ENCODE results near the gene NUDC. TPM values are rescaled to one million over a fixed set of nuclear protein-coding genes. Genes with fewer than 3 reads are reported as not detected.

Gene NUDC
- total and polyA plus RNA-seq, 2 of the 13 experiments (the other 11 are each of a cell fraction or from before 2014, with no cell fraction given): 34.7 to 104 TPM

DNA sequence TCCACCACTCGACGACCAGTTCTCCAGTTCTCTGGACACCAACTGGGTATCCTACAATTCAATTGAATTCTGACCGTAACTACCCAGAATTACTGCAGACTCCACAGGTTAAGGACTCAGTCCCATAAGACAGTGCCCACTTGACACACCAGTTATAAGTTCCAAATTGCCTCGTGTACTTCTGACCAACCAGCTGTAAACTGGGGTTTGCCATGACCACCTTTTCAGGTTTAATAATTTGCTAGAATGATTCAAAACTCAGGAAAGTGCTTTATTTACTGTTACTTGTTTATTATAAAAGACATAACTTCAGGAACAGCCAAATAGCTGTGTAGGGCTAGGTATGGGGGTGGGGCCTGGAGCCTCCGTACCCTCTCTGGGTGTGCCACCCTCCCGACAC is 15.3 kb downstream of the NUDC start:
- H2AFZ ChIP-seq (ENCODE audit: low read length): no peak overlapping the region
- BruUV-seq (replicated peaks): TSS peak; percentile 10
- intact Hi-C loops (cut with micrococcal nuclease; ENCODE audit: unreplicated experiment) (loop anchor here (5.0 kb wide), 1 partner anchor 35 kb away; the partner anchor contains the start of gene GPATCH3), in situ Hi-C loops (cut with HindIII; ENCODE audit: extremely low pct_ligation_motif_present, low pct_unique_long_range_greater_than_20kb) (no loop called here)
- no peaks in the 10 kb centered on the region for H4K20me1 ChIP-seq (ENCODE audit: insufficient read depth, low read length)
- WGBS (ENCODE audit: low lambda C conversion rate): 84% methylated on average over 6 of the region's 6 CpGs
- no peak overlapping the region for H3K4me3 ChIP-seq (replicated peaks in 1 of 3; ENCODE audit: insufficient read depth in 1 of 3, low read depth in 2 of 3, low read length in 3 of 3)
- POLR2A ChIA-PET: interaction anchor here (2.0 to 12.9 kb wide), 6 partner anchors 10 to 47 kb away, joined by 9 to 371 read pairs (median 18); partner anchors contain the start of genes GPATCH3, GPN2, KDF1 and NR0B2
- FAIRE-seq (no peak), DNase-seq (ENCODE audit: low spot score) (no peak), ATAC-seq (no peak)
- peak; percentile 45 for TF ChIP-seq RBM22 (optimal IDR thresholded peaks at IDR 0.05; ENCODE audit: low read length)
- TF ChIP-seq, protein P1, sequence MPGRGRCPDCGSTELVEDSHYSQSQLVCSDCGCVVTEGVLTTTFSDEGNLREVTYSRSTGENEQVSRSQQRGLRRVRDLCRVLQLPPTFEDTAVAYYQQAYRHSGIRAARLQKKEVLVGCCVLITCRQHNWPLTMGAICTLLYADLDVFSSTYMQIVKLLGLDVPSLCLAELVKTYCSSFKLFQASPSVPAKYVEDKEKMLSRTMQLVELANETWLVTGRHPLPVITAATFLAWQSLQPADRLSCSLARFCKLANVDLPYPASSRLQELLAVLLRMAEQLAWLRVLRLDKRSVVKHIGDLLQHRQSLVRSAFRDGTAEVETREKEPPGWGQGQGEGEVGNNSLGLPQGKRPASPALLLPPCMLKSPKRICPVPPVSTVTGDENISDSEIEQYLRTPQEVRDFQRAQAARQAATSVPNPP (CRISPR knock-in tag; IDR thresholded peaks at IDR 0.05): no peak
- no peaks in the 10 kb centered on the region for H3K27me3 ChIP-seq (ENCODE audit: control insufficient read depth in 1 of 2, insufficient read depth in 2 of 2, low read length in 2 of 2)
- CTCF ChIA-PET (ENCODE audit: low intra/inter-chr PET ratio, low total read pairs): no interaction called here
- H3K9me3 ChIP-seq (ENCODE audit: low read length): no peaks in the 10 kb centered on the region
- peak overlapping the region; percentile 84 for H3K27ac ChIP-seq (ENCODE audit: extremely low read length, insufficient read depth, low read length)
- H3K36me3 ChIP-seq (replicated peaks in 1 of 2; ENCODE audit: control insufficient read depth in 1 of 2, insufficient read depth in 2 of 2, low read length in 2 of 2): peaks cover 16 to 55% of the 10 kb centered on the region in 2 experiments; a peak in 4 of 5 replicates
- H3K79me2 ChIP-seq (ENCODE audit: insufficient read depth, low read length): peaks cover 35% of the 10 kb centered on the region
- no peak overlapping the region for H3K9ac ChIP-seq (ENCODE audit: insufficient read depth, low read depth, low read length)
- H3K4me2 ChIP-seq (ENCODE audit: low read depth, low read length): no peak overlapping the region
- H3K4me1 ChIP-seq (ENCODE audit: insufficient read depth, low read length): peaks cover 42% of the 10 kb centered on the region

DNA sequence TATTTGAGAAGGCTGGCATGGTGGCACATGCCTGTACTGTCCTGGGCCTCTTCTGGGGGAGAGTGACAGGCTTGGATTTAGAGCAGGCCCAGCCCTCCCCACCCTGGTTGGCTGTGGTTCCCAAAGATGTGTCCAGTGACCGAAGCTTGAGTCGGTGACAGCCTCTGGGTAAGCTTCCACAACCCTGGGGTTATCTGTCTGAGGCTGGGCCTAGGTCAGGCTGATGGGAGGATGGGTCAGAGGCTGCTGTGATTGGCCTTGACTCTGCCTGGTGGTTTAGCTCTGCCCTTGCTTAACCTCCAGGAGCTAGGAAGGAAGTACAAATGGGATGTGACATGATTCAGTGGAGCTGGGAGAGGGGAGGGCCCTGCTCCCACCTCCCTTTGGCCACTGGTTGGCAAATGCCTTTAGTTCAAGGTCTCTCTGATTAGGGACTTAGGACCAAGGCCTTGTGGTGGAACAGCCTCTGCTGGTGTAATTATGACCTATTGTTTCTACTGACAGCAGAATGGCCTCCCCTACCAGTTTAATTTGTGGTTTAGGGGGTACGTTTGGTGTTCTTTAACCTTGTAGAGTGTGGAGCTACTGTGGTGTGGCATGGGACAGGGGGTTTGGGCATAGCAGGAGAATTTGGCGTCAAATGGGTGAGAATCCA is 16.6 kb downstream of the NUDC start:
- Histone ChIP-seq H2AFZ (ENCODE audit: low read length) (no peak overlapping the region), H3K79me2 (ENCODE audit: insufficient read depth, low read length) (peaks cover 31% of the 10 kb centered on the region), H4K20me1 (ENCODE audit: insufficient read depth, low read length) (no peaks in the 10 kb centered on the region), H3K9ac (ENCODE audit: insufficient read depth, low read depth, low read length) (peak overlapping the region; percentile 55), H3K9me3 (ENCODE audit: low read length) (no peaks in the 10 kb centered on the region), H3K27ac (ENCODE audit: extremely low read length, insufficient read depth, low read length) (peak overlapping the region; percentile 84), H3K4me3 (replicated peaks in 1 of 3; ENCODE audit: insufficient read depth in 1 of 3, low read depth in 2 of 3, low read length in 3 of 3) (peak overlapping the region in 1 of 3 experiments; percentile 19; a peak in 2 of 6 replicates), H3K36me3 (replicated peaks in 1 of 2; ENCODE audit: control insufficient read depth in 1 of 2, insufficient read depth in 2 of 2, low read length in 2 of 2) (peaks cover 23 to 58% of the 10 kb centered on the region in 2 experiments; a peak in 4 of 5 replicates), H3K27me3 (ENCODE audit: control insufficient read depth in 1 of 2, insufficient read depth in 2 of 2, low read length in 2 of 2) (no peaks in the 10 kb centered on the region), H3K4me2 (ENCODE audit: low read depth, low read length) (peak overlapping the region; percentile 53), H3K4me1 (ENCODE audit: insufficient read depth, low read length) (peaks cover 51% of the 10 kb centered on the region)
- FAIRE-seq (peak; percentile 100), ATAC-seq (peak; percentile 97), DNase-seq (ENCODE audit: low spot score) (peak; percentile 98)
- intact Hi-C loops (cut with micrococcal nuclease; ENCODE audit: unreplicated experiment): loop anchor here (1.0 to 5.0 kb wide), 3 partner anchors 23 to 59 kb away; partner anchors contain the start of gene GPATCH3
- 43% methylated on average over 3 of the region's 4 CpGs for WGBS (ENCODE audit: low lambda C conversion rate)
- POLR2A ChIA-PET: interaction anchor here (0.7 to 12.9 kb wide), 24 partner anchors 9 to 105 kb away, joined by 3 to 371 read pairs (median 9); partner anchors contain the start of genes GPATCH3, GPN2, KDF1 and NR0B2
- CTCF ChIA-PET (ENCODE audit: low intra/inter-chr PET ratio, low total read pairs): interaction anchor here (0.8 kb wide), 1 partner anchor 24 kb away, joined by 3 read pairs; the partner anchor contains the start of gene NR0B2
- in situ Hi-C loops (cut with HindIII; ENCODE audit: extremely low pct_ligation_motif_present, low pct_unique_long_range_greater_than_20kb): no loop called here
- no TSS peak for BruUV-seq (replicated peaks)
- TF ChIP-seq TOPORS (CRISPR knock-in tag; IDR thresholded peaks at IDR 0.05): peak; percentile 81
- TF ChIP-seq ZNF441 (CRISPR knock-in tag; IDR thresholded peaks at IDR 0.05; ENCODE audit: borderline replicate concordance): peak; percentile 66; the same call in 1 of the 2 replicates
- TF ChIP-seq, protein P2, sequence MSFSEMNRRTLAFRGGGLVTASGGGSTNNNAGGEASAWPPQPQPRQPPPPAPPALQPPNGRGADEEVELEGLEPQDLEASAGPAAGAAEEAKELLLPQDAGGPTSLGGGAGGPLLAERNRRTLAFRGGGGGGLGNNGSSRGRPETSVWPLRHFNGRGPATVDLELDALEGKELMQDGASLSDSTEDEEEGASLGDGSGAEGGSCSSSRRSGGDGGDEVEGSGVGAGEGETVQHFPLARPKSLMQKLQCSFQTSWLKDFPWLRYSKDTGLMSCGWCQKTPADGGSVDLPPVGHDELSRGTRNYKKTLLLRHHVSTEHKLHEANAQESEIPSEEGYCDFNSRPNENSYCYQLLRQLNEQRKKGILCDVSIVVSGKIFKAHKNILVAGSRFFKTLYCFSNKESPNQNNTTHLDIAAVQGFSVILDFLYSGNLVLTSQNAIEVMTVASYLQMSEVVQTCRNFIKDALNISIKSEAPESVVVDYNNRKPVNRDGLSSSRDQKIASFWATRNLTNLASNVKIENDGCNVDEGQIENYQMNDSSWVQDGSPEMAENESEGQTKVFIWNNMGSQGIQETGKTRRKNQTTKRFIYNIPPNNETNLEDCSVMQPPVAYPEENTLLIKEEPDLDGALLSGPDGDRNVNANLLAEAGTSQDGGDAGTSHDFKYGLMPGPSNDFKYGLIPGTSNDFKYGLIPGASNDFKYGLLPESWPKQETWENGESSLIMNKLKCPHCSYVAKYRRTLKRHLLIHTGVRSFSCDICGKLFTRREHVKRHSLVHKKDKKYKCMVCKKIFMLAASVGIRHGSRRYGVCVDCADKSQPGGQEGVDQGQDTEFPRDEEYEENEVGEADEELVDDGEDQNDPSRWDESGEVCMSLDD (CRISPR knock-in tag; IDR thresholded peaks at IDR 0.05; ENCODE audit: borderline replicate concordance): 0 out of 2 replicates have a peak, but pooled peaks have one; percentile 66
- 0 out of 2 replicates have a peak, but pooled peaks have one; percentile 6 for TF ChIP-seq FOSL1 (CRISPR knock-in tag; IDR thresholded peaks at IDR 0.05; ENCODE audit: borderline replicate concordance)
- no peak for TF ChIP-seq NFE2L2 (IDR thresholded peaks at IDR 0.05; ENCODE audit: low read length)
- peak; percentile 74 for TF ChIP-seq ZFY (CRISPR knock-in tag; IDR thresholded peaks at IDR 0.05)
- TF ChIP-seq TCF12 (IDR thresholded peaks at IDR 0.05): no peak
- peak; percentile 76; the same call in 1 of the 2 replicates for TF ChIP-seq TCF12 (CRISPR knock-in tag; IDR thresholded peaks at IDR 0.05)
- peak; percentile 71; the same call in 1 of the 2 replicates for TF ChIP-seq ZSCAN31 (CRISPR knock-in tag; IDR thresholded peaks at IDR 0.05; ENCODE audit: low read depth)
- no peak for TF ChIP-seq RFXANK (CRISPR knock-in tag; IDR thresholded peaks at IDR 0.05)
- peak; percentile 60; the same call in 1 of the 2 replicates for TF ChIP-seq NFYC (CRISPR knock-in tag; IDR thresholded peaks at IDR 0.05)
- TF ChIP-seq SMC3 (IDR thresholded peaks at IDR 0.05; ENCODE audit: low read length): peak; percentile 38

Data from HepG2 (cell line).